Stimulated activated CD4-positive, alpha-beta T cell treated with anti-CD3 and anti-CD28 coated beads, Interleukin-12 subunit alpha, Interleukin-12 subunit beta, amount 100 ng/mL, for 24 hours (primary cell): Measurements from ENCODE around the gene MIGA1.
"Not testable (repeated sequence)": the region's sequence is repeated elsewhere in the genome, so short reads cannot be mapped to it uniquely, and the experiment has no call there.

ENCODE experiments used
- DNase-seq, 2 experiments: peaks; one replicate each; pipeline ENCODE4 v3.0.0-alpha.2; 2020; ENCODE audit warnings: low read depth in 2 of 2

The MIGA1 gene

GRCh38 chr1:77796695-77797405 lies 17.4 kb downstream of the MIGA1 start:
- DNase-seq: no peak

GRCh38 chr1:77797991-77798390 lies 18.5 kb downstream of the MIGA1 start:
- no peak for DNase-seq

GRCh38 chr1:77802026-77802425 lies 22.6 kb downstream of the MIGA1 start:
- no peak for DNase-seq

- no peak for DNase-seq
Measured at GRCh38 chr1:77803371-77803770, 23.9 kb downstream of the MIGA1 start.

DNA sequence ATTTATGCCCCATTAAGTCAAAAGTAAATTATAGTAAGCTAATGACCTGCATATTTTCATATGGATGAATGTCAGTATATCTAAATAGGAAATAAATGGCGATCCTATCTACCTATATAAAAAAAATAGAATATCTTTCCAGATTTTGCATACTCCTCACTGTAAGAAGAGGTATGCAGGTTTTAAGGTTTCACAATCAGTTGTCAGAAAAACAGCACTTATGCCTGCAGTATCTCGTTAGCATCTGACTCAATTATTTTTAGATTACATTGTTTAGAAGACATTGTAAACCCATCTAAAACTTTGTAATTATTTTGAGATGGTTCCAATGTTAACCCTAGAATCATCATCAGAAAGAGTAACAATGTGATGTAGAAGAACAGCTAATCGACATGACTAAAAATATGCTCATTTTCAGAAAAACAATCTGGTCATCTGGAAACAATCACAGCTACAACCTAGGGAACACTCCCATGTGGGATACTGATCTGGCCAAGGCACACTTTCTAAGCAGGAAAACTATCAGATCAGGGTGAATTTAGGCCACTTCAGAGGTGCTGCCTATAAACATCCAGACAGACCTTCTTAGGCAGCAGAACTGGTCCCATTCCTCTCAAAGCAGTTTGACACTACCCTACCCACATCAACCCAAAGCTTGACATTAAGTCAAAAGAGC lies 30.5 kb downstream of the MIGA1 start:
- not testable (repeated sequence) for DNase-seq

DNA sequence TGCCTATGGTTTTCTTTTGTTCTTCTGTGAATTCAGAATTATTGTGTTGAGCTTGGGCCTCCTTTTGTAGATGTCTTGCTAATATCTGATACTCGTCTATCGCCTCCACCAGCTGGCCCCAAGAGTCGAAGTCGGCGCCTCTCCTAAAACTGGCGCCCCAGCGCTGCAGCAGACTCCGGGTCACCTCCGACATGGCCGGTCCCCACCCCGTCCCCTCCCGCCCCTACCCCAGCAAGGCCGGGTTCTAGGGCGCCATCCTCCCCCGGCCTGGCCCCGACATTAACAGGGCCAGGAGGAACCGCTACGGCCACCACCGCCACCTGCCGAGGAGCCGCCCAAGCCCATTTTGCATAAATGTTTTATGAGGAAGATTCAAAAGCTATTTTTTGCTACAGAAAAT lies 32.1 kb downstream of the MIGA1 start:
- not testable (repeated sequence) for DNase-seq

DNA sequence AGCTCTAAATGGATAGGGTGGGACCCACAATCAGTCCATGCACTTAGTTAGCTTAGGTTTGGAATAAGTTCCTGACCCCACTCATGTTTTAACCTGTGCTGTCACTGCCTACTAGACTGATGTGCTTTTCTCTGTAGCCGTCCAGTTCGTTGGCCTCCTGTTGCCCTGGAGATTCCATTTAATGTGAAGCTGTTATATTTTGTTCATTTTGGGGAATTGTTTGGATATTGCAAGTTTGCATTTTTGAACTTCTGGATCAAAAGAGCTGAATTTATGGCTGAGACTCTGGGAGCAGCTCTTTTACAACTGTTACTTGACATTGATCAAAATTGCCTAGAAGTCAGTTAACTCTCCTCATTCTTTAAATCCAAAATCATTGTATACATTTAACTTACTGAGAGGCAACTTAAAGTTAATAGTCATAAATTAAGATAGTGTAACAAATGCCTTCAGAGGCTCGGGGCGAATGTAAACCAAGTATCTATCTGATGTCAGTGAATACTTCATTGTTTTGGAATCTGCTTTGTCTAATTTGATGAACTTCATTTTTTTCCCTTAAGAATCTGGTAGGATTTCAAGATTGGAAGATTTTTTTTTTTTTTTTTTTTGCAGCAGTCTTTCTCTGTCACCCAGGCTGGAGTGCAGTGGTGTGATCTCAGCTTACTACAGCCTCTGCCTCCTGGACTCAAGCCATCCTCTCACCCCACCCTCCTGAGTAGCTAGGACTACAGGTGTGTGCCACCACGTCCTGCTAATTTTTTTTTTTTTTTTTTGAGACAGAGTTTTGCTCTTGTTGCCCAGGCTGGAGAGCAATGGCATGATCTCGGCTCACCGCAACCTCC lies 38.1 kb downstream of the MIGA1 start:
- no peak for DNase-seq

DNA sequence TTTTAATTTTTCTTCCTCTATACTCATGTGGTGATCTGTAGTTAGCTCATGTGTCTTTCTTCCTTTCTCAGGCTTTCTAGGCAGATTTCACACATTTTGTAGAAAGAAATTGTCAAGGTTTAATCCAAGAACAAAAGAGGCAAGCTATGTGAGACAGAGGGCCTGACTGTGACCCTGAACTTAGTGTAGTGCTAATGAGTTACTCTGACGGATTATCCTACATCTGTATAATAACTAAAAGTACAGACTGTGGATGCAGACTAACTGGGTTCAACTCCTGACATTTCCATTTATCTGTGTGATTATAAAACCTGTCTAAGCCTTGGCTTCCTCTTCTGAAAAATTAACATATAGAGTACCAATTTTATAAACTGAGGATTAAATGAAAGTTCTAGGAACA lies 40.7 kb downstream of the MIGA1 start:
- no peak for DNase-seq

DNA sequence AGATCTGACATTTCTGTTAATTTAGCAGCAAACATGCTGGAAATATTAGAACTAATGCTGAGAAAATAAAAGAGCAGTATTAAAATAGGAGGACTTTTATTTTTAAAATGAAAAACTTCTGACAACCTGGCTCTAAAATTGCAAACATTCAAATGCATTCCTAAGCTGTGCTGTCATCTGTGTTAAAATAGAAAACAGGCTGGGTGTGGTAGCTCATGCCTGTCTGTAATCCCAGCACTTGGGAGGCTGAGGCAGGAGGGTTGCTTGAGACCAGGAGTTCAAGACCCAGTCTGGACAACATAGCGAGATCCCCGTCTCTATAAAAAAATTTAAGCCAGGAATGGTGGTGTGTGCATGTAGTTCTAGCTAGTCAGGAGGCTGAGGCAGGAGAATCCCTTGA lies 44.6 kb downstream of the MIGA1 start:
- DNase-seq: no peak

DNA sequence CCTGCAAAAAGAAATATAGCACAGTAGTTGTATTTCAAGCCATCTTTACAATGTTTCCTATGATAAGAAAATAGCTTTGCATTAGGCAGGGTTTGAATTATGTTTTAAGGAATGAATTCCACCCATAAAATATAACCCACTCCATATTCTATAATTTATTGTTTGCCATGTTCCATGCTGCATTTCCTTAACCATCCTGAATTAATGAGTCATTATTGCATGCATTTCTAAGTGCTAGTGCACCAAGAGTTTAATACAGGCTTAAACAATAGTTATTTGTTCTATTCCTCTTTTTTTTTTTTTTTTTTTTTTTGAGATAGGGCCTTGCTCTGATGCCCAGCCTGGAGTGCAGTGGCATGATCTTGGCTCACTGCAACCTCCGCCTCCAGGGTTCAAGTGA lies 45.2 kb downstream of the MIGA1 start:
- DNase-seq: no peak

DNA sequence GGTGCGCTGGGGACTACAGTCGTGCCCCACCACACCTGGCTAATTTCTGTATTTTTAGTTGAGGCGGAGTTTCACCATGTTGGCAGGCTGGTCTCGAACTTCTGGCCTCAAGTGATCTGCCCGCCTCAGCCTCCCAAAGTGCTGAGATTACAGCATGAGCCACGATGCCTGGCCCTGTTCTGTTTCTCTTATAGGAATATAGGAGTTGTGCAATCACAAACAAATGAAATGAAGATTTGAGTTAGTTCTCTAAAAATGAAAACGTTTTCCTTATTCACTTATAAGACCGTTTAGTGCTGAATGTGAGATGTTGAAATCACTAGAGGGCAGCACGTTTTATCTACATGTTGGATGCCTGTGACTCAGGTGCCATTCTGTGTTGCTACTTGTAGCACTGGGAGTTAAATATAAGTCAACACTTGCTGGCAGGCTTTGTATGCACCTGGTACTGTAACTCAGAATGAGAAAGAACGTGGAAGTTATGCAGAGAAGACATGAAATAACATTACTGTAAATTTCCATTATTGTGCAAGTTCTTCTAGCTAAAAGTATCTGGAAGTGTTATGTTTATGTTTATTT lies 45.8 kb downstream of the MIGA1 start:
- DNase-seq: no peak

GRCh38 chr1:77826851-77827250 lies 47.4 kb downstream of the MIGA1 start:
- not testable (repeated sequence) for DNase-seq

DNA sequence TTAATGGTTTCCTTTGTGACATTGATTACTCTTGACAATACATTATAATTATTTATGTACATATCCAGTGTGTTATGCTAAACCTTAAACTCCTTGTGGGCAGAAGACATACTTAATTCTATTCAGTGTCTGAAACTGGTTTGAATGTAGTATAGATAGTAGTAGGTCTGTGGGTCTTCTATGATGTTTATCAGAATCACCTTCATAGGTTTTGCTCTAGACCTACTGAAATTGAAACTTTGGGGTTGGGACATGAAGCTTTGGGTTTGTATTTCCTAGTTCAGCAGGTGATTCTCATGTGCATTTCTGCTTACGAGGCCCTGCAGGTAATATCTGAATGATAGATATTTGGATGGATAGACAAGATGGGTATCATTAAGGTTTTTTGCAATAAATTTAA lies 48.6 kb downstream of the MIGA1 start:
- DNase-seq: no peak

DNA sequence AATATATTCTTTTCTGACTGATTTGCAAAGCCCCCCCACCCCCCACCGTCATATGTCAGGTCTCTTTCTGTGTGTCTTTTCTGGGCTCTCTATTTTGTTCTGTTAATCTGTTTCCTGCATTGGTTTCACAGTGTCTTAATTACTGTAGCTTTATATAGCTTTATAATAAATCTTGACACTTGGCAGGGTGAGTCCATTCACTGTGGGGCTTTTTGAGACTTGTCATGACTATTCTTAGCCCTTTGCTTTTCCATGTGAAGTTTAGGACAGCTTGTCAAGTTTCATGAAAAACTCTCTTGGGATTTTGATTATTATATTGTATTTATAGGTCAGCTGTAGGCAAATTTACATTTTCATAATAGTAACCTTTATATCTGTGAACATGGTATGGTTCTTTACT lies 50.4 kb downstream of the MIGA1 start:
- DNase-seq: no peak

DNA sequence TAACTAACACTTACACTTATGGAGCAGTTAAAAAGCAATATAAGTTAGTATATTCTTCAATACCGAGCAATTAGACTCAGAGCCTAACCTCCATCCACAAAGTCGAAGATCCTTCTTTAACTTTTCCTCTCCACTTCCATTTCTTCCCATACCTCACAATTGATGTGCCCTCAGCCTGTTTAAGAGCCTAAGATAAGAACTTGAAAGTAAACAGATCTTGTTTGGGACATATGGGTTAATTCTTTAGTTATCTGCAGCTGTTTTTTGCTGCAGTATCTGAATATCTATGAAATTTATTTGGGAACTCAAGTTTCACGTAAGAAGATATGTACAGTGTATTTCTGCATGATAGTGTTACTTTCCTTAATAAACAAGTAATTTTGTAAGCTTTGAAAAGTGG lies 51.5 kb downstream of the MIGA1 start:
- no peak for DNase-seq

DNA sequence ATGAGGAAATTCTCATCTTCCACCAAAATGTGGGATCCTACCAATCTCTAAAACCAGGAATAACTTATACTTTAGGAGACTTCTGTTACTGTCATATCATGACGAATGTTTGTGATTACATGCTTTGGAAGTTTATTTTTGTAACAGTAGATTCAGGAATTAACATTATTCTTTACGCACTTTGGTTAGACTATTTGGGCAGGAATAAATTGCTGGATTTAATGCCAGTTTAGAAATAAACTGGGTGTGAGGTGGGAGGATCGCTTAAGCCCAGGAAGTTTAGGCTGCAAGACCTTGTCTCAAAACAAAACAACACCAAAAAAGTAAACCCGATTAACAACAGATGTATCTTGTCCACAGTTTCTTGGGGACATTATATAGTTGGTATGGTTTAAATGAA lies 52.1 kb downstream of the MIGA1 start:
- DNase-seq: no peak

GRCh38 chr1:77831976-77832711 lies 52.7 kb downstream of the MIGA1 start:
- no peak for DNase-seq

- DNase-seq: no peak
Measured at GRCh38 chr1:77832901-77833300, 53.5 kb downstream of the MIGA1 start.

GRCh38 chr1:77833521-77834100 lies 54.2 kb downstream of the MIGA1 start:
- DNase-seq: no peak

DNA sequence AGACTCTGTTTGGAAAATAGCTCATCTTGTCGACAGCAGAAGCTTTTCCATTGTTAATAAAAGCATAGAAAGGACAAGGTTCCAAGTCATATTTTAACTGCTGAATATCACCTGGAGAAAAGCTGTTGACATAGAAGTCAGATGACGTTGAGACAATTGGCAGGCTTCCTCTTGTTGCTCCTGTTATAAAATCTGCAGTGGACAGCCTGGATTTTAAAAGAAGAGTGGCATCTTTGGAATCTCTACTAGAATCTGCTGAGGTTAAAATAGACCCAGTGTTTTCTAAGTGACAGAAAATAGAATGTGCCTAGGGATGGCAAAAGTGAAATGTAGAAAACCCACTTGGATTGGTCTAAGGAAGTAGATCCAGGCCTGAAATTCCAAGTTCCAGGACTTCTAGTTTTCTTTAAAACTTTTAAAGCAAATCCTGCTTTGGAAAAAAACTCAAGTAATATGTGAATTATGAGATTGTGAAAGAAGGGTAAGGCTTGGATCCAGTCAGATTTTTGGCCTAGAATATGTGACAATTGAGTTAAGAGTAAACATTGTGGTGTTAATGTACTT lies 55.4 kb downstream of the MIGA1 start:
- no peak for DNase-seq

DNA sequence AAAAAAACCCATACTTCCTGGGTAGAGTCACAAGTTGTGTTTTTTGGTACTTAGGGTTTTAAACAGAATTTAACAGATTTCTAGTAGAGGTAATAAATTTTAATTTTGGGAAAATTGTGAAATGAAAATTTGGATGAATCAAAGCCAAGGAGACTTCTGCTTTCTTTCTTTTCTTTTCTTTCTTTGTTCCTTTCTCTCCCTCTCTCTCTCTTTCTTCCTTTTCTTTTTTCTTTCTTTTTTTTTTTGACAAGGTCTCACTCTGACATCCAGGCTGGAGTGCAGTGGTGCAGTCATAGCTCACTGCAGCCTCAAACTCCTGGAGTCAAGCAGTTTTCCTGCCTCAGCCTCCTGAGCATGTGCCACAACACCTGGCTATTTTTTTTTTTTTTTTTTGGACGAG lies 62.1 kb downstream of the MIGA1 start:
- no peak for DNase-seq
